Transverse colon (tissue), 4 donors: ENCODE data around the gene SDS.

Source experiments
- EP300 ChIP-seq: sonication (generic); formaldehyde crosslinking; IDR thresholded peaks from one replicate; pipeline ENCODE4 v1.6.1; 2017; ENCODE audit warnings: antibody characterized with exemption, low read depth
- POLR2A ChIP-seq: fragments of 450-650 bp; IDR thresholded peaks from one replicate; pipeline ENCODE4 v1.6.1; 2016; ENCODE audit warnings: antibody characterized with exemption, mild to moderate bottlenecking, moderate library complexity
- POLR2AphosphoS5 ChIP-seq, 3 donors: sonication (generic); formaldehyde crosslinking; IDR thresholded peaks; one replicate each; pipeline ENCODE4 v1.6.1; 2016; ENCODE audit warnings: antibody characterized with exemption in 3 of 3
- TF ChIP-seq, protein P1 (sequence below), 5 experiments: fragments of 200-600 bp in 3 of 5; fragments of 450-650 bp in 2 of 5; sonication (generic) in 3 of 5; IDR thresholded peaks; 1 replicate in 2 of 5; 2 replicates in 3 of 5; pipeline ENCODE4 v1.5.1; 2016 to 2017; ENCODE audit warnings: antibody characterized with exemption in 5 of 5, inconsistent platforms in 3 of 5, mild to moderate bottlenecking in 2 of 5, moderate library complexity in 1 of 5

- TF ChIP-seq POLR2AphosphoS5 (IDR thresholded peaks at IDR 0.05) (no peak), POLR2A (no peak), EP300 (no peak)
- TF ChIP-seq, protein P1, sequence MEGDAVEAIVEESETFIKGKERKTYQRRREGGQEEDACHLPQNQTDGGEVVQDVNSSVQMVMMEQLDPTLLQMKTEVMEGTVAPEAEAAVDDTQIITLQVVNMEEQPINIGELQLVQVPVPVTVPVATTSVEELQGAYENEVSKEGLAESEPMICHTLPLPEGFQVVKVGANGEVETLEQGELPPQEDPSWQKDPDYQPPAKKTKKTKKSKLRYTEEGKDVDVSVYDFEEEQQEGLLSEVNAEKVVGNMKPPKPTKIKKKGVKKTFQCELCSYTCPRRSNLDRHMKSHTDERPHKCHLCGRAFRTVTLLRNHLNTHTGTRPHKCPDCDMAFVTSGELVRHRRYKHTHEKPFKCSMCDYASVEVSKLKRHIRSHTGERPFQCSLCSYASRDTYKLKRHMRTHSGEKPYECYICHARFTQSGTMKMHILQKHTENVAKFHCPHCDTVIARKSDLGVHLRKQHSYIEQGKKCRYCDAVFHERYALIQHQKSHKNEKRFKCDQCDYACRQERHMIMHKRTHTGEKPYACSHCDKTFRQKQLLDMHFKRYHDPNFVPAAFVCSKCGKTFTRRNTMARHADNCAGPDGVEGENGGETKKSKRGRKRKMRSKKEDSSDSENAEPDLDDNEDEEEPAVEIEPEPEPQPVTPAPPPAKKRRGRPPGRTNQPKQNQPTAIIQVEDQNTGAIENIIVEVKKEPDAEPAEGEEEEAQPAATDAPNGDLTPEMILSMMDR (IDR thresholded peaks at IDR 0.05) = no peak
Measured at GRCh38 chr12:113382206-113382605, 21.5 kb downstream of the SDS start.
